HepG2 (cell line): ENCODE data around the gene LIF. TPM values are rescaled to one million over a fixed set of nuclear protein-coding genes. Genes with fewer than 3 reads are reported as not detected.
A peak's percentile ranks its signal among the peaks of the same experiment; 100 is the strongest.

Experiments
- ATAC-seq: fragments of 200-7000 bp; cut with Tn5 transposase; 3 replicates; pipeline ENCODE4 v1.9.1; 2020; ENCODE audit warnings: mild to moderate bottlenecking, moderate library complexity
- BruUV-seq: library from RNA; stranded (reverse); fragments of 400-500 nt; replicated peaks from 2 replicates; lab custom pipeline; 2021; lab: Mats Ljungman, UMichigan
- CTCF ChIA-PET: fragments of 300-600 bp; formaldehyde crosslinking; extraction: SDS; loops from one replicate; lab custom pipeline; 2021; ENCODE audit warnings: low total read pairs, inconsistent platforms, low intra/inter-chr PET ratio; lab: Yijun Ruan, JAX
- POLR2A ChIA-PET: fragments of 350-600 bp; sonication (Branson Sonifier 250); formaldehyde crosslinking; loops from one replicate; lab custom pipeline; 2020; ENCODE audit warnings: antibody characterized with exemption, inconsistent platforms; lab: Yijun Ruan, JAX
- DNase-seq: peaks from one replicate; pipeline ENCODE4 v3.0.0-alpha.2; 2015; ENCODE audit warnings: low spot score
- FAIRE-seq: peaks from 3 replicates; lab custom pipeline; 2011; peaks lifted over from hg19 to GRCh38; lab: Jason Lieb, UNC
- H2AFZ ChIP-seq: one replicate; pipeline ENCODE4 v1.6.1; 2011; ENCODE audit warnings: low read length, inconsistent platforms
- H3K27ac ChIP-seq: fragments of 300-600 bp; 3 replicates; pipeline ENCODE4 v1.8.0; 2011; ENCODE audit warnings: mixed run types, mild to moderate bottlenecking, mixed read lengths, low read length, inconsistent platforms; ENCODE audit not compliant: insufficient read depth; ENCODE audit errors: extremely low read length
- H3K27me3 ChIP-seq, 2 experiments: fragments of 200-600 bp in 1 of 2; 2 replicates in 1 of 2; 3 replicates in 1 of 2; pipeline versions ENCODE4 v1.6.0 to v1.8.0; 2011; ENCODE audit warnings: low read length in 2 of 2, mild to moderate bottlenecking in 2 of 2, moderate library complexity in 2 of 2, inconsistent platforms in 1 of 2; ENCODE audit not compliant: insufficient read depth in 2 of 2, control insufficient read depth in 1 of 2
- H3K36me3 ChIP-seq, 2 experiments: fragments of 200-600 bp in 1 of 2; replicated peaks in 1 of 2; 2 replicates in 1 of 2; 3 replicates in 1 of 2; pipeline versions ENCODE4 v1.5.1 to v1.8.0; 2011; ENCODE audit warnings: low read length in 2 of 2, inconsistent platforms in 1 of 2; ENCODE audit not compliant: insufficient read depth in 2 of 2, control insufficient read depth in 1 of 2
- H3K4me1 ChIP-seq: 2 replicates; pipeline ENCODE4 v1.5.1; 2012; ENCODE audit warnings: low read length, inconsistent platforms; ENCODE audit not compliant: insufficient read depth
- H3K4me2 ChIP-seq: 2 replicates; pipeline ENCODE4 v1.6.0; 2011; ENCODE audit warnings: low read depth, low read length, inconsistent platforms
- H3K4me3 ChIP-seq, 3 experiments: fragments of 200-600 bp in 1 of 3; sonication (generic), shearing (Covaris generic) in 1 of 3; replicated peaks in 1 of 3; 2 replicates each; pipeline ENCODE4 v1.5.1; 2011 to 2016; ENCODE audit warnings: low read length in 3 of 3, inconsistent platforms in 2 of 3, low read depth in 2 of 3, mild to moderate bottlenecking in 2 of 3, control low read depth in 1 of 3, mixed read lengths in 1 of 3; ENCODE audit not compliant: insufficient read depth in 1 of 3
- H3K79me2 ChIP-seq: one replicate; pipeline ENCODE4 v1.6.1; 2011; ENCODE audit warnings: low read length, inconsistent platforms; ENCODE audit not compliant: insufficient read depth
- H3K9ac ChIP-seq: 2 replicates; pipeline ENCODE4 v1.6.0; 2011; ENCODE audit warnings: mild to moderate bottlenecking, low read depth, low read length, inconsistent platforms; ENCODE audit not compliant: insufficient read depth
- H3K9me3 ChIP-seq: 2 replicates; pipeline ENCODE4 v1.5.1; 2012; ENCODE audit warnings: mild to moderate bottlenecking, low read length
- H4K20me1 ChIP-seq: 2 replicates; pipeline ENCODE4 v1.6.0; 2011; ENCODE audit warnings: inconsistent platforms, mild to moderate bottlenecking, low read length, moderate library complexity; ENCODE audit not compliant: insufficient read depth
- HNRNPLL ChIP-seq: fragments of 200-400 bp; formaldehyde crosslinking; IDR thresholded peaks from 2 replicates; pipeline ENCODE4 v1.6.1; 2017; ENCODE audit warnings: mild to moderate bottlenecking, low read depth, low read length; ENCODE audit not compliant: poor library complexity, severe bottlenecking
- MEIS1 ChIP-seq: sonication (generic); formaldehyde crosslinking; IDR thresholded peaks from 2 replicates; pipeline ENCODE4 v1.9.0; 2021; ENCODE audit warnings: mild to moderate bottlenecking, missing genetic modification reagents, moderate library complexity, borderline replicate concordance
- NR2C2 ChIP-seq: sonication (generic); formaldehyde crosslinking; IDR thresholded peaks from 2 replicates; pipeline ENCODE4 v1.4.0; 2020; ENCODE audit warnings: missing genetic modification reagents, mild to moderate bottlenecking, moderate library complexity, borderline replicate concordance
- RARA ChIP-seq: IDR thresholded peaks from 2 replicates; pipeline ENCODE4 v1.6.1; 2016; ENCODE audit warnings: missing genetic modification reagents, missing compliant biosample characterization
- RBFOX2 ChIP-seq: fragments of 200-400 bp; formaldehyde crosslinking; IDR thresholded peaks from 2 replicates; pipeline ENCODE4 v1.6.1; 2017; ENCODE audit warnings: low read depth, mild to moderate bottlenecking, low read length
- ZFX ChIP-seq: sonication (generic); formaldehyde crosslinking; IDR thresholded peaks from 2 replicates; pipeline ENCODE4 v1.4.0; 2020; ENCODE audit warnings: mild to moderate bottlenecking, low read depth, missing genetic modification reagents, moderate library complexity
- ZFY ChIP-seq: sonication (generic); formaldehyde crosslinking; IDR thresholded peaks from 2 replicates; pipeline ENCODE4 v1.4.0; 2020; ENCODE audit warnings: missing genetic modification reagents
- ZNF563 ChIP-seq: sonication (generic); formaldehyde crosslinking; IDR thresholded peaks from 2 replicates; pipeline ENCODE4 v1.8.0; 2022; ENCODE audit warnings: mild to moderate bottlenecking, moderate library complexity, missing genetic modification reagents
- ZNF609 ChIP-seq: sonication (generic); formaldehyde crosslinking; IDR thresholded peaks from 2 replicates; pipeline ENCODE4 v1.4.0; 2020; ENCODE audit warnings: mild to moderate bottlenecking, missing genetic modification reagents, borderline replicate concordance
- ZNF670 ChIP-seq: sonication (generic); formaldehyde crosslinking; IDR thresholded peaks from 2 replicates; pipeline ENCODE4 v1.8.0; 2022; ENCODE audit warnings: mild to moderate bottlenecking, missing genetic modification reagents, borderline replicate concordance
- ZNF761 ChIP-seq: sonication (generic); formaldehyde crosslinking; conservative IDR thresholded peaks from 2 replicates; pipeline ENCODE4 v1.4.0; 2020; ENCODE audit warnings: mild to moderate bottlenecking, missing genetic modification reagents
- WGBS: methylation state at CpG from one replicate; pipeline ENCODE4 v1.1.6; 2017; ENCODE audit warnings: low lambda C conversion rate; 5-methylcytosine and 5-hydroxymethylcytosine counted together
- in situ Hi-C: cut with HindIII; loops from 2 replicates; pipeline ENCODE4 v1.10.0; 2017; ENCODE audit warnings: low pct_unique_long_range_greater_than_20kb; ENCODE audit not compliant: extremely low pct_ligation_motif_present
- intact Hi-C: fragments of 100-400 bp; cut with micrococcal nuclease; formaldehyde crosslinking; loops from one replicate; pipeline ENCODE4 v1.10.0; 2022; ENCODE audit not compliant: unreplicated experiment
- polyA plus RNA-seq, 8 experiments: library from polyadenylated mRNA; depleted of rRNA in 3 of 8; stranded (reverse) in 7 of 8; unstranded in 1 of 8; fragments of >200 nt; fragmentation: Illumina TruSeq in 4 of 8; extraction: Trizol in 4 of 8; gene quantifications; 2 replicates each; pipeline versions ENCODE4 v1.2.1 to v1.2.3, GENCODE V29; 2011 to 2016; ENCODE audit warnings: low read depth in 4 of 8, missing spikeins in 1 of 8, mixed read lengths in 1 of 8; ENCODE audit not compliant: insufficient read depth in 1 of 8
- total RNA-seq, 5 experiments: library from RNA; depleted of rRNA; stranded (reverse); fragments of >200 nt; fragmentation: Illumina TruSeq; extraction: Trizol; gene quantifications; 2 replicates each; pipeline ENCODE4 v1.2.3, GENCODE V29; 2016; ENCODE audit warnings: low read depth in 1 of 5

The LIF gene
- total and polyA plus RNA-seq, 2 of the 13 experiments (the other 11 are each of a cell fraction or from before 2014, with no cell fraction given): 3.6 to 8.5 TPM

- H3K4me1 ChIP-seq: peaks cover 66% of the 10 kb centered on the region
- POLR2A ChIA-PET: interaction anchor here (1.1 to 1.9 kb wide), 2 partner anchors 41 kb away, joined by 3 to 7 read pairs; no protein-coding TSS in a partner anchor
- peak; percentile 40 for DNase-seq
- in situ Hi-C loops: no loop called here
- H3K9ac ChIP-seq: peak overlapping the region; percentile 65
- H3K9me3 ChIP-seq: no peaks in the 10 kb centered on the region
- peak overlapping the region; percentile 24 to 67 (median 49); a peak in 5 of 6 replicates for H3K4me3 ChIP-seq
- CTCF ChIA-PET: no interaction called here
- intact Hi-C loops: loop anchor here (1.0 kb wide), 1 partner anchor 42 kb away; no protein-coding TSS in a partner anchor
- FAIRE-seq: no peak
- H2AFZ ChIP-seq: no peak overlapping the region
- H3K36me3 ChIP-seq: no peaks in the 10 kb centered on the region
- H3K4me2 ChIP-seq: peak overlapping the region; percentile 74
- no peaks in the 10 kb centered on the region for H3K79me2 ChIP-seq
- H3K27me3 ChIP-seq: no peaks in the 10 kb centered on the region
- BruUV-seq: no TSS peak
- H4K20me1 ChIP-seq: no peaks in the 10 kb centered on the region
- H3K27ac ChIP-seq: no peak overlapping the region
- 18% methylated on average over 9 of the region's 27 CpGs for WGBS
- ATAC-seq: peak; percentile 16
- no peak for TF ChIP-seq ZNF670 (CRISPR knock-in tag)
- peak; percentile 51 for TF ChIP-seq ZFY (CRISPR knock-in tag)
- TF ChIP-seq MEIS1 (CRISPR knock-in tag): peak; percentile 79; the same call in 1 of the 2 replicates
- peak; percentile 41; the same call in 1 of the 2 replicates for TF ChIP-seq ZFX (CRISPR knock-in tag)
- 0 out of 2 replicates have a peak, but pooled peaks have one; percentile 14 for TF ChIP-seq ZNF609 (CRISPR knock-in tag)
- TF ChIP-seq RARA (CRISPR knock-in tag): peak; percentile 67
- TF ChIP-seq RBFOX2: peak; percentile 62
- TF ChIP-seq NR2C2: peak; percentile 83
- 0 out of 2 replicates have a peak, but pooled peaks have one; percentile 41 for TF ChIP-seq ZNF761 (CRISPR knock-in tag)
- TF ChIP-seq HNRNPLL: peak; percentile 30
- TF ChIP-seq ZNF563 (CRISPR knock-in tag): 0 out of 2 replicates have a peak, but pooled peaks have one; percentile 31
These were observed 2.8 kb upstream of the LIF start for GRCh38 chr22:30249049-30250038.
